Measurements from ENCODE around the gene S100B.

S100B gene

GRCh38 chr21:46556802-46557201 lies 48.1 kb downstream of the S100B start:
- Mint-ChIP-seq H3K4me3 (no peak overlapping the region), H3K4me1 (no peaks in the 10 kb centered on the region), H3K27ac (no peak overlapping the region), H3K36me3 (ENCODE audit: low read depth) (peaks cover 53% of the 10 kb centered on the region), H3K9me3 (no peaks in the 10 kb centered on the region), H3K27me3 (ENCODE audit: low read depth) (no peaks in the 10 kb centered on the region)
- no peak for TF ChIP-seq CTCF (IDR thresholded peaks at IDR 0.05; ENCODE audit: unreplicated experiment in 3 of 3)

GRCh38 chr21:46555678-46556077 lies 49.2 kb downstream of the S100B start:
- Mint-ChIP-seq H3K4me1 (no peaks in the 10 kb centered on the region), H3K27me3 (ENCODE audit: low read depth) (no peaks in the 10 kb centered on the region), H3K4me3 (no peak overlapping the region), H3K36me3 (ENCODE audit: low read depth) (peaks cover 53% of the 10 kb centered on the region), H3K27ac (no peak overlapping the region), H3K9me3 (no peaks in the 10 kb centered on the region)
- TF ChIP-seq CTCF (IDR thresholded peaks at IDR 0.05; ENCODE audit: unreplicated experiment in 3 of 3), result no peak

GRCh38 chr21:46555225-46555617 lies 49.7 kb downstream of the S100B start:
- H3K9me3 Mint-ChIP-seq, result no peaks in the 10 kb centered on the region
- no peaks in the 10 kb centered on the region for H3K4me1 Mint-ChIP-seq
- peaks cover 54% of the 10 kb centered on the region for H3K36me3 Mint-ChIP-seq (ENCODE audit: low read depth)
- H3K4me3 Mint-ChIP-seq, result no peak overlapping the region
- H3K27ac Mint-ChIP-seq, result no peak overlapping the region
- TF ChIP-seq CTCF (IDR thresholded peaks at IDR 0.05; ENCODE audit: unreplicated experiment in 3 of 3), result no peak
- peaks cover 3% of the 10 kb centered on the region for H3K27me3 Mint-ChIP-seq (ENCODE audit: low read depth)

- TF ChIP-seq CTCF (IDR thresholded peaks at IDR 0.05; ENCODE audit: unreplicated experiment in 3 of 3), result no peak
- Mint-ChIP-seq H3K36me3 (ENCODE audit: low read depth) (peaks cover 52% of the 10 kb centered on the region), H3K27ac (no peak overlapping the region), H3K27me3 (ENCODE audit: low read depth) (peaks cover 4% of the 10 kb centered on the region), H3K4me1 (no peaks in the 10 kb centered on the region), H3K4me3 (no peak overlapping the region), H3K9me3 (no peaks in the 10 kb centered on the region)
These were observed 50.3 kb downstream of the S100B start for GRCh38 chr21:46554431-46555224.

GRCh38 chr21:46553993-46554392 lies 50.9 kb downstream of the S100B start:
- Mint-ChIP-seq H3K9me3 (no peaks in the 10 kb centered on the region), H3K4me3 (no peak overlapping the region), H3K4me1 (no peaks in the 10 kb centered on the region), H3K27me3 (ENCODE audit: low read depth) (peaks cover 4% of the 10 kb centered on the region), H3K36me3 (ENCODE audit: low read depth) (peaks cover 52% of the 10 kb centered on the region), H3K27ac (no peak overlapping the region)
- TF ChIP-seq CTCF (IDR thresholded peaks at IDR 0.05; ENCODE audit: unreplicated experiment in 3 of 3), result no peak

- Mint-ChIP-seq H3K9me3 (no peaks in the 10 kb centered on the region), H3K27me3 (ENCODE audit: low read depth) (peaks cover 4% of the 10 kb centered on the region), H3K4me3 (no peak overlapping the region), H3K36me3 (ENCODE audit: low read depth) (peaks cover 60% of the 10 kb centered on the region), H3K4me1 (no peaks in the 10 kb centered on the region), H3K27ac (no peak overlapping the region)
- TF ChIP-seq CTCF (IDR thresholded peaks at IDR 0.05; ENCODE audit: unreplicated experiment in 3 of 3), result no peak
These were observed 52.0 kb downstream of the S100B start for GRCh38 chr21:46552865-46553379.
